Astrocyte of the spinal cord (primary cell): Measurements from ENCODE around the gene RAB10.

Experiments used
- DNase-seq: peaks from one replicate; pipeline ENCODE4 v3.0.0; 2011; ENCODE audit warnings: low read depth, low spot score
- H3K4me3 ChIP-seq: 2 replicates; pipeline ENCODE4 v1.5.1; 2011; ENCODE audit warnings: low read depth, mild to moderate bottlenecking, low read length, moderate library complexity
- CTCF ChIP-seq: IDR thresholded peaks from 2 replicates; pipeline ENCODE4 v1.5.1; 2012; ENCODE audit warnings: low read depth, mild to moderate bottlenecking, low read length, inconsistent platforms
- in situ Hi-C: cut with HindIII; loops from 2 replicates; pipeline ENCODE4 v1.10.0; 2017; ENCODE audit warnings: low sequenced_read_pairs

RAB10 gene

GRCh38 chr2:26067980-26068507, 34.2 kb downstream of the RAB10 start:
- in situ Hi-C loops = no loop called here
- H3K4me3 ChIP-seq = no peak overlapping the region
- TF ChIP-seq CTCF = no peak
- no peak for DNase-seq

- DNase-seq = peak; percentile 90
- no peak for TF ChIP-seq CTCF
- in situ Hi-C loops = no loop called here
- no peak overlapping the region for H3K4me3 ChIP-seq
Observed at GRCh38 chr2:26068602-26069298, 34.9 kb downstream of the RAB10 start.

- TF ChIP-seq CTCF = no peak
- in situ Hi-C loops = no loop called here
- no peak for DNase-seq
Observed at GRCh38 chr2:26070730-26071129, 36.8 kb downstream of the RAB10 start.

GRCh38 chr2:26072925-26073768, 39.3 kb downstream of the RAB10 start:
- no peak for DNase-seq
- in situ Hi-C loops = no loop called here
- no peak for TF ChIP-seq CTCF
- H3K4me3 ChIP-seq = no peak overlapping the region

More at GRCh38 chr2:26070730-26071129, 36.8 kb downstream of the RAB10 start:
- H3K4me3 ChIP-seq = no peak overlapping the region

- no peak overlapping the region for H3K4me3 ChIP-seq
- TF ChIP-seq CTCF = no peak
- DNase-seq = no peak
- in situ Hi-C loops = no loop called here
Observed at GRCh38 chr2:26073830-26074229, 39.9 kb downstream of the RAB10 start.

- no peak overlapping the region for H3K4me3 ChIP-seq
- in situ Hi-C loops = no loop called here
- no peak for TF ChIP-seq CTCF
- no peak for DNase-seq
Observed at GRCh38 chr2:26074676-26075075, 40.8 kb downstream of the RAB10 start.
